ENCODE data around the gene SFTA2. TPM values are rescaled to one million over a fixed set of nuclear protein-coding genes. Genes with fewer than 3 reads are reported as not detected.
A peak's percentile ranks its signal among the peaks of the same experiment; 100 is the strongest.

The SFTA2 gene
- total RNA-seq, 1 donor from 2014 or later, result 369 TPM

DNA sequence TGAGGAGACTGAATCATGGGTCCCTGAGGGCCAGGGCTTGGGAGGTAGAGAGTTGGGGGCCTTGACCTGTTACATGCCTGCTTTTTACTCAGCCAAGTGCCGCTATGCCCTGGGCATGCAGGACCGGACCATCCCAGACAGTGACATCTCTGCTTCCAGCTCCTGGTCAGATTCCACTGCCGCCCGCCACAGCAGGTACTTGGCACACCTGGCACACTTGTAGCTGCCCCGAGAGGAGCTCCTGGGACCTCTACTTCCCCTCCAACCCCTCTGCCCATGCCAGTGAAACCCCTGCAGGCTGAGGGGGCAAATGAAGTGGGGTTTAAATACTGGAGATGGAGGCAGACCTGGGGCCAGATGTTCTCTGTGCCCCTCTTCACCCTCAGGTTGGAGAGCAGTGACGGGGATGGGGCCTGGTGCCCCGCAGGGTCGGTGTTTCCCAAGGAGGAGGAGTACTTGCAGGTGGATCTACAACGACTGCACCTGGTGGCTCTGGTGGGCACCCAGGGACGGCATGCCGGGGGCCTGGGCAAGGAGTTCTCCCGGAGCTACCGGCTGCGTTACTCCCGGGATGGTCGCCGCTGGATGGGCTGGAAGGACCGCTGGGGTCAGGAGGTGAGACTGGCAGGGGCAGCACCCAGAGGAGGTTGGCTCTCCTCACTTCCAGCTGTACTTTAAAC is 43.0 kb downstream of the SFTA2 start:
- Histone ChIP-seq H3K27ac (no peak overlapping the region), H3K4me1 (peaks cover 17% of the 10 kb centered on the region), H3K36me3 (peaks cover 27% of the 10 kb centered on the region), H3K9me3 (no peaks in the 10 kb centered on the region), H3K27me3 (no peaks in the 10 kb centered on the region), H3K4me3 (no peak overlapping the region)
- TF ChIP-seq, protein P1, sequence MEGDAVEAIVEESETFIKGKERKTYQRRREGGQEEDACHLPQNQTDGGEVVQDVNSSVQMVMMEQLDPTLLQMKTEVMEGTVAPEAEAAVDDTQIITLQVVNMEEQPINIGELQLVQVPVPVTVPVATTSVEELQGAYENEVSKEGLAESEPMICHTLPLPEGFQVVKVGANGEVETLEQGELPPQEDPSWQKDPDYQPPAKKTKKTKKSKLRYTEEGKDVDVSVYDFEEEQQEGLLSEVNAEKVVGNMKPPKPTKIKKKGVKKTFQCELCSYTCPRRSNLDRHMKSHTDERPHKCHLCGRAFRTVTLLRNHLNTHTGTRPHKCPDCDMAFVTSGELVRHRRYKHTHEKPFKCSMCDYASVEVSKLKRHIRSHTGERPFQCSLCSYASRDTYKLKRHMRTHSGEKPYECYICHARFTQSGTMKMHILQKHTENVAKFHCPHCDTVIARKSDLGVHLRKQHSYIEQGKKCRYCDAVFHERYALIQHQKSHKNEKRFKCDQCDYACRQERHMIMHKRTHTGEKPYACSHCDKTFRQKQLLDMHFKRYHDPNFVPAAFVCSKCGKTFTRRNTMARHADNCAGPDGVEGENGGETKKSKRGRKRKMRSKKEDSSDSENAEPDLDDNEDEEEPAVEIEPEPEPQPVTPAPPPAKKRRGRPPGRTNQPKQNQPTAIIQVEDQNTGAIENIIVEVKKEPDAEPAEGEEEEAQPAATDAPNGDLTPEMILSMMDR (IDR thresholded peaks at IDR 0.05), result no peak
- intact Hi-C loops (cut with DNase I), result no loop called here
- ATAC-seq (no peak), DNase-seq (peak; percentile 50)

DNA sequence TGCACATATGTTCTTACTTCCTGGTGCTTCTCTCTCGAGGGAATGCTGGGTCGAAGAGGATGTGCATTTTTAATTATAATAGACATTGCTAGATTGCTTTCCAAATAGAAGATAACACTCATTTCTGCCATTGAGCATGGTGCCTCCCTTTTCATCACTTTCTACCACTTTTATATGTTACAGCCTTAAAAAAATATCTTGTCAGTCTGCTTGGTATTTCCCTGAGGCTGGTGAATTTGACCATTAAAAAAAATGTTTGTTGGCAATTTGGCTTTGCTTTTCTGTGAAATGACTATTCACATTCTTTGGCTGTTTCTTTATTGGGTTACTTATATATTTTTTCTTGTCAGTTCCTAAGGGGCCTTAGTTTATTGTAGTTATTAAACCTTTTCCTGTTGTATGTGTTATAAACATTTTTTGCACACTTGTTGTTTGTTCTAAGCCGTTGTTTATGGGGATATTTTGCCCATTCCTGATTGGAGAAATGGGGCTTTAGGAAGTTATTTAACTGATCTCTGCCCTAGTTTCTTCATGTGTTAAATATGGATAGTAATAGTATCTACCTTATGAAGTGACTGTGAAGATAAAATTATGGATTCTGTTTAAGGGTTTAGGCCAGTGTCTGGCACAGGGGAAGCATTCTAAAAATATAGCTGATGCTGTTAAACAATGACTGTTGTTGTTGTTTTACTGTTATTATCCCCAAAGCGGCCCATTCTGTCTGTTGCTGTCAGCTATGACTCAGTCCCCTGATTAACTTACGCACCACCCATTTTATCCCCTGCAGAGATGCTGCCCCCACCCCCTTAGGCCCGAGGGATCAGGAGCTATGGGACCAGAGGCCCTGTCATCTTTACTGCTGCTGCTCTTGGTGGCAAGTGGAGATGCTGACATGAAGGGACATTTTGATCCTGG is 43.8 kb downstream of the SFTA2 start:
- intact Hi-C loops (cut with DNase I), result no loop called here
- H3K4me1 ChIP-seq, result peaks cover 21% of the 10 kb centered on the region
- no peaks in the 10 kb centered on the region for H3K9me3 ChIP-seq
- no peak overlapping the region for H3K27ac ChIP-seq
- TF ChIP-seq, protein P1 (IDR thresholded peaks at IDR 0.05), result no peak
- no peak overlapping the region for H3K4me3 ChIP-seq
- no peak for ATAC-seq
- H3K36me3 ChIP-seq, result peaks cover 20% of the 10 kb centered on the region
- DNase-seq, result peak; percentile 0
- no peaks in the 10 kb centered on the region for H3K27me3 ChIP-seq

DNA sequence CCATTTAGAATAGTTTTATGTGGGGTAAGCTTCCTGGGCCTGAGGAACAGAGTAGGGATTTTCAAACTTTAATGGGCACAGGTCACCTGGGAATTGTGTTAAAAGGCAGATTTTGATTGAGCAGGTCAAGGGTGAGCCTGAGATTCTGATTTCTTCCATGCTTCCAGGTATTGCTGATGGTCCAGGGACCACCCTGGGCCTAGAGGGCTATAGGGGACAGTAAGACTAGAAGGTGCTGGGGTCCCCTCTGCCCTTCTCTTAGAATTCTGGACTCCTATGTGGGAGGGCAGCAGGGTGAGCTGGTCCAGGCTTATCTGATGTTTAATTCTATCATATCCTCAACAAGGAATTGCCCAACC is 45.1 kb downstream of the SFTA2 start:
- H3K27ac ChIP-seq, result peak overlapping the region; percentile 3
- ATAC-seq (no peak), DNase-seq (no peak)
- intact Hi-C loops (cut with DNase I), result no loop called here
- H3K9me3 ChIP-seq, result no peaks in the 10 kb centered on the region
- TF ChIP-seq, protein P1 (IDR thresholded peaks at IDR 0.05), result no peak
- H3K27me3 ChIP-seq, result no peaks in the 10 kb centered on the region
- no peak overlapping the region for H3K4me3 ChIP-seq
- peaks cover 26% of the 10 kb centered on the region for H3K4me1 ChIP-seq
- H3K36me3 ChIP-seq, result peaks cover 7% of the 10 kb centered on the region

DNA sequence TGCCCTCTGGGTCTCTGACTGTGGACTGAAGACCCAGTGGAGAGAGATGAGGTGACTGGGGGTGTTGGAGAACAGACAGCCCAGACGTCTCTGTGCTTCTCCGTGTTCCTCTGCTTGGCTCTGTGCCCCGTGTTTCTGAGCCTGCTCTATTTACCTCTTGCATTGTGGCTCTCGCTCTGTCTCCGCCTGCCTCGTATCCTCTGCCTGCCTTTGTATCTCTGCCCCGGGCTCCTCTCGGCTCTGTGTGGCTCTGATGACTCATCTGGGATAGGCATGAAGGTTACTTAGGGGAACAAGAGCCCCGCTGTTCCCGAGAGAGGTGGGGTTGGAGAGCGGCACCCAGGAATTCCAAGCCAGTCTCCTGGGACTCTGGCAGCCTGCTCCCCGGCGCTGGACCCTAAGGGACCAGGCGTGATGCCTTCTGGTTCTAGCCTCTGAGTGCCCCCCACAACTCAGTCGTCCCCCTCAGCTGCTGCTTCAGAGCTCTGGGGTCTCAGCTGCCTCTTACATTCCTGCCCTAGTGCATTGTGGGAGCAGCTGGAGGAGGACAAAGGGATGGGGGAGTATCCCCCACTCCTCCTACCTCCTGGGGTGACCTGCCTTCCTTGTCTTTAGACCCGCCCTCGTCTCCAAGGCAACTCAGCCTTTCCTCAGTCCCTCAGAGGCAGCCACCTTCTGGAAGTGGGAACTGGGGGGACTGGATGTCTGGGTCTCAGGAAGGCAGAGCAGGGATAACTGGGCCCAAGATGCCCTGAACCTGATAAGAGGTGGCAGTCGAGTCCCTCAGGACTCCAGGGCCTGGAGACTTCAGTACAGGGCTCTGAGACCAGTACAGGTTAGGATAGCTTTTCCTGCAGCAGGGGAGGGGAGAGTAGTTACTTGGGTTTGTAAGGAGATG is 45.7 kb downstream of the SFTA2 start:
- H3K4me3 ChIP-seq, result peak overlapping the region; percentile 69
- DNase-seq (peak; percentile 59), ATAC-seq (no peak)
- H3K9me3 ChIP-seq, result no peaks in the 10 kb centered on the region
- H3K27ac ChIP-seq, result peak overlapping the region; percentile 3
- intact Hi-C loops (cut with DNase I), result no loop called here
- no peaks in the 10 kb centered on the region for H3K27me3 ChIP-seq
- peaks cover 26% of the 10 kb centered on the region for H3K4me1 ChIP-seq
- H3K36me3 ChIP-seq, result peaks cover 5% of the 10 kb centered on the region
- TF ChIP-seq, protein P1 (IDR thresholded peaks at IDR 0.05), result no peak

GRCh38 chr6:30885481-30885998 is 46.4 kb downstream of the SFTA2 start:
- no peak for DNase-seq
- intact Hi-C loops (cut with DNase I), result no loop called here

More at GRCh38 chr6:30885481-30885998, 46.4 kb downstream of the SFTA2 start:
- peak; percentile 45 for ATAC-seq
- H3K4me1 ChIP-seq, result peaks cover 26% of the 10 kb centered on the region
- TF ChIP-seq, protein P1 (IDR thresholded peaks at IDR 0.05), result no peak
- H3K36me3 ChIP-seq, result peaks cover 5% of the 10 kb centered on the region
- peak overlapping the region; percentile 69 for H3K4me3 ChIP-seq
- no peaks in the 10 kb centered on the region for H3K9me3 ChIP-seq
- peak overlapping the region; percentile 78 for H3K27ac ChIP-seq
- no peaks in the 10 kb centered on the region for H3K27me3 ChIP-seq

Measured in upper lobe of right lung (tissue), 1 donor.